ENCODE measurements around the gene ACTRT3.

DNA sequence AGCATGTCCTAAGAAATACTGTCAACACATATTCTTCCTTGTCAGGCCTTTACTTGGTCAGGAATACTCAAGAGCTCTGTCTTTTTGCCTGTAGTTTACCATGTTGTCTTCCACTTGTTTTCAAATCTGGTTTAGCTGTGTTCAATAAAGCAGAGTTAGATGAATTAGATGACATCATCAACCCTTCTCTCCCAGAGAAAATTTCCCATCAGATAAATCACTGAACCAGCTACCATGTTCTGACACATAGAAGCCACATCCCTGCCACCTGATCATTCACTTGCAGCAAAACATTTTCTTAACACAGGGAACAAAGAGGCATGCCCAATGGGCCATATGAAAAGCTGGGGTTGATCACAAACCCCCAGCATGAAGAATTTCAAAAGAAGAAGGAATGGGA, 46.6 kb downstream of the ACTRT3 start:
- TF ChIP-seq CTCF (IDR thresholded peaks at IDR 0.05) (no peak), POLR2A (IDR thresholded peaks at IDR 0.05) (no peak)
